Measurements from ENCODE around the gene CTNNA1. TPM values are rescaled to one million over a fixed set of nuclear protein-coding genes. Genes with fewer than 3 reads are reported as not detected.
"Not testable (repeated sequence)": the region's sequence is repeated elsewhere in the genome, so short reads cannot be mapped to it uniquely, and the experiment has no call there.

Gene CTNNA1
- total RNA-seq, 1 donor from 2014 or later, result 78.6 TPM

DNA sequence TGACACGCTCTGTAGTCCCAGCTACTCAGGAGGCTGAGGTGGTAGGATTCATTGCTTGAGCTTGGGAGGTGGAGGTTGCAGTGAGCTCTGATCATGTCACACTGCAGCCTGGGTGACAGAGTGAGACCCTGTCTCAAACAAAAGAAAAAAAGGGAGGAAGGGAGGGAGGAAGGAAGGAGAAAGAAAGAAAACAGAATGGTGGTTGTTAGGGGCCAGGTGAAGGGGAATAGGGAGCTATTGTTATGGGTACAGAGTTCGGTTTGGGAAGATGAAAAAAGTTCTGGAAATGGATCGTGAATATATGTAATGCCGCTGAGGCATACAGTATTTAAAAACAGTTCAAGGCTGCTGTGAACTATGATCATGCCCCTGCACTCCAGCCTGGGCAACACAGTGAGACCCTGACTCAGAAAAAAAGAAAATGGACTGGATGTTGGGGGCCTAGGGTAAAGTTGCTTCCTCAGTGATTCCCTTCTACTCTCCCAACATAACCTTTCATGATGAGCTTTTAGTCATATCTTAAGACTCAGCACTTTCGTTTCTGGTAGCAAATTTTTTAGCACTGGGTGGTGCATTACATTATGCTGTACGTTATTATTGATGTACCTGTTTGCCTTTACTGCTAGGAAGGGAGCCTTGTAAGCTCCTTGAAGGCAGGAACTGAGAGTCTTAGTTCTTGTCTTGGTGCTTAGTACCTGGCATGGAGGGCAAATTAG is 4.0 kb downstream of the CTNNA1 start:
- Mint-ChIP-seq H3K9me3 (no peaks in the 10 kb centered on the region), H3K4me1 (peaks cover 41% of the 10 kb centered on the region), H3K27ac (no peak overlapping the region), H3K4me3 (no peak overlapping the region), H3K27me3 (peaks cover 7% of the 10 kb centered on the region), H3K36me3 (ENCODE audit: low read depth) (peaks cover 34% of the 10 kb centered on the region)
- no peak for DNase-seq
- intact Hi-C loops (cut with micrococcal nuclease), result no loop called here

DNA sequence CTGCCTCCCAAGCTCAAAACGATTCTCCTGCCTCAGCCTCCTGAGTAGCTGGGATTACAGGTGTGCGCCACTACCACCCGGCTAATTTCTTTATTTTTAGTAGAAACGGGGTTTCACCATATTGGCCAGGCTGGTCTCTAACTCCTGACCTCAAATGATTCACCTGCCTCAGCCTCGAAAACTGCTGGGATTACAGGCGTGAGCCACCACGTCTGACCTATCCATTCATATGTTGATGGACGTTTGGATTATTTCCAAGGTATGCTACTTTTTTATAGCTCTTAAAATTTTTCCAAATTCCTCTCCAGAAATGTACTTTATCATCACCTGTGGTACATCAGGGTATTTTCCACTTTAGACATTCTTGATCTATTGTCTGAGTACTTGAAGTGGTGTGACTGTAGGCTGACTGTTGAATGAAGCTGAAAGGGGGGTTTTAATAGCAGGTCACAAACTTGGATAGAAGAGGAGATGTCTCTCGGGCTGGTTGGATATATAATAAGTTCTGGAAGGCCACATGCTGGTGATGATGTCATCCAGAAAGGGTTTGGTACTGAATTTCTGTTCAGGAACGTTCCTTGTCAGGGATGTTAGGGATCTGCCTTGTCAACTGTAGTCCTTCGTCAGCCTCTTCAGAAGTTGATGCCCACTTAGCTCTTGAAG is 7.4 kb downstream of the CTNNA1 start:
- intact Hi-C loops (cut with micrococcal nuclease), result no loop called here
- H3K9me3 Mint-ChIP-seq, result no peaks in the 10 kb centered on the region

DNA sequence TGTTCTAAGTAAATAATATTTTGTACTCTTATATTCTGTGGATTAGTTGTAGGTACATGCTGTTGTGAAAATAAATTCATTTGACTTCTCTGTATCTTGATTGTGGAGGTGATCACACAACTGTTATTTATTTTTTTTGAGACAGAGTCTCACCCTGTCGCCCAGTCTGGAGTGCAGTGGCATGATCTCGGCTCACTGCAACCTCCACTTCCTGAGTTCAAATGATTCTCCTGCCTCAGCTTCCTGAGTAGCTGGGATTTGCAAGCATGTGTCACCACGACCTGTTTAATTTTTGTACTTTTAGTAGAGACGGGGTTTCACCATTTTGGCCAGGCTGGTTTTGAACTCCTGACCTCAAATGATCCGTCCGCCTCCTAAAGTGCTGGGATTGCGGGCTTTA is 7.9 kb downstream of the CTNNA1 start:
- H3K27ac Mint-ChIP-seq; intact Hi-C loops (cut with micrococcal nuclease); H3K9me3 Mint-ChIP-seq; H3K27me3 Mint-ChIP-seq: not testable (repeated sequence)
- peaks cover 25% of the 10 kb centered on the region for H3K4me1 Mint-ChIP-seq
- peaks cover 30% of the 10 kb centered on the region for H3K36me3 Mint-ChIP-seq (ENCODE audit: low read depth)
- DNase-seq, result peak; percentile 66
- peak overlapping the region; percentile 5 for H3K4me3 Mint-ChIP-seq

More for the DNA sequence above, 7.4 kb downstream of the CTNNA1 start:
- DNase-seq, result no peak
- Mint-ChIP-seq H3K27me3 (peaks cover 4% of the 10 kb centered on the region), H3K4me3 (peak overlapping the region; percentile 5), H3K4me1 (peaks cover 24% of the 10 kb centered on the region), H3K27ac (no peak overlapping the region), H3K36me3 (ENCODE audit: low read depth) (peaks cover 30% of the 10 kb centered on the region)

DNA sequence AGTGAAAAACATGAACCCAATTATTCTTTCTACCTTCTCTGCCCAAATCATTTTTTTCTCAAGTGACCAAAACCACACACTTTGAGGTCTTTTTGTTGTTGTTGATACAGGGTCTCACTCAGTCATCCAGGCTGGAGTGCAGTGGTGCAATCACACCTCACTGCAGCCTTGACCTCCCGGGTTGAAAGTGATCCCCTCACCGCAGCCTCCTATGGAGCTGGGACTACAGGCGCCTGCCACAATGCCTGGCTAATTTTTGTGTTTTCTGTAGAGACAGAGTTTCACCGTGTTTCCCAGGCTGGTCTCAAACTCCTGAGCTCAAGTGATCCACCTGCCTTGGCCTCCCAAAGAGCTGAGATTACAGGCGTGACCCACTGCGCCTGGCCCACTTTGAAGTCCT is 8.4 kb downstream of the CTNNA1 start:
- H3K4me3 Mint-ChIP-seq; H3K27me3 Mint-ChIP-seq; DNase-seq; H3K9me3 Mint-ChIP-seq; intact Hi-C loops (cut with micrococcal nuclease); H3K27ac Mint-ChIP-seq: not testable (repeated sequence)
- Mint-ChIP-seq H3K4me1 (peaks cover 24% of the 10 kb centered on the region), H3K36me3 (ENCODE audit: low read depth) (peaks cover 30% of the 10 kb centered on the region)

DNA sequence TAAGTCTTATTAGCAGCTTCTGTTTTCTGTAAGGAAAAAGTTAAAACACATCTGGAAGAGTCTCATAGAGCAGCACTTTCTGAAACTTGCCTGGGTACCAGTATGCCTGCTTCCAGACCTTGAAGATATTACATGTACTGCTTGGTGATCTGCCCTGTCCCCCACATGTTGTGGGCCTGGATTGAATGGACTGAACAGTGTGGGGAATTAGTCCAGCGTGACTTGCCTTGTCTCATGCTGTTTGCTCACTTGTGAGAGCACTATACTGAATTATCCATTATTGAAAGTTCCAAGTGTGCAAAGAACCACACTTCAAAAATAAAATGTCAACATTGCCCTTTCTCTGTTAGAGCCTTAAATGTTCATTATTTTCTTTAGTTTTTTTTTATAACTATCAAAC is 8.9 kb downstream of the CTNNA1 start:
- Mint-ChIP-seq H3K4me3 (no peak overlapping the region), H3K27ac (no peak overlapping the region), H3K9me3 (no peaks in the 10 kb centered on the region), H3K4me1 (peaks cover 23% of the 10 kb centered on the region), H3K36me3 (ENCODE audit: low read depth) (peaks cover 28% of the 10 kb centered on the region), H3K27me3 (peaks cover 6% of the 10 kb centered on the region)
- DNase-seq, result no peak
- intact Hi-C loops (cut with micrococcal nuclease), result no loop called here

DNA sequence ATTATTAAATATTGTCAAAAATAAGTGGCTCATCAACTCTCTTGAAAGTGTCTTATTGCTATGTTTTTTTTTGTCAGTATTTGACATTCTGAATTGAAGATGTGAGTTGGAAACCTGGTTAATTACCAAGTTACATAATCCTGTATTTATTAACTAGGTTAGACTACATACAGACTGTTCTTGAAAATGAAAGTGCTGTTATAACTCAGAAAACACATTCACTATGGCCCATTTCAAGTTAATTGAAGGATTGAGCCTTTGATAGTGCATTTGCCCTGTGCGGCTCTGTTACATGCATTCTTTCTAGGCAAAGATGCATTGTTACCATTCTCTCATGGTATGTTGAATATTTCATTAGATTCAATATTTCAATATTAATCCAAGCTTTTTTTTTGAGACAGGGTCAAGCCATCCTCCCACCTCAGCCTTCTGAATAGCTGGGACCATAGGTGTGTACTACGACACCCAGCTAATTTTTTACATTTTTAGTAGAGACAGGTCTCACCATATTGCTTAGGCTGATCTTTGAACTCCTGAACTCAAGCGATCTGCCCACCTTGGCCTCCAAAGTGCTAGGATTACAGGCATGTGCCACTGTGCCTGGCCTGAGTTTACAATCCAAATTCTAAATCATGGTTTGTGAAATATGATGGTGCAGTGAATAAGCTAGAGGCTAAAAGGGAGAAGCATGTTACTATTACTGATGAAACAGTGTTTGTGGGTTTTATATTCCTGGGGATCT is 10.0 kb downstream of the CTNNA1 start:
- Mint-ChIP-seq H3K36me3 (ENCODE audit: low read depth) (peaks cover 21% of the 10 kb centered on the region), H3K9me3 (no peaks in the 10 kb centered on the region), H3K27ac (no peak overlapping the region), H3K4me1 (peaks cover 23% of the 10 kb centered on the region), H3K27me3 (peaks cover 6% of the 10 kb centered on the region), H3K4me3 (no peak overlapping the region)
- DNase-seq, result no peak
- intact Hi-C loops (cut with micrococcal nuclease), result no loop called here

DNA sequence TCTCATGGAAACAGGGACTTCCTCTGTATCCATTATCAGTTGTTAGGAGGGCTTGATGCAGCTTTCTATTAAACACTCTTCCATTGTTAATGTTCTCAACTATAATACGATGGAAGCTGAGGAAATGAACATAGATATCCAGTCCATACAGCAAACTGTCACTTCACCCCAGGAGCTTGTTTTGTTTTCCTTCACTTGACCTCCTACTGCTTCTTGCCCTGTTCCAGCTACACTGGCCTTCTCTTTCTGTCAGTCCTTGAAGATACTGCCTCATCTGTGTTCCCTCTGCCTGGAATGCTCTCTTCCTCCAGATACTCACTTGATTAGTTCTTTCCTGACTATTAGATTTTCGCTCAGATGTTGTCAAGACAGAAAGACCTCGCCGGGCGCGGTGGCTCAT is 17.1 kb downstream of the CTNNA1 start:
- DNase-seq, result peak; percentile 43
- H3K4me3 Mint-ChIP-seq, result no peak overlapping the region
- peaks cover 8% of the 10 kb centered on the region for H3K4me1 Mint-ChIP-seq
- no peak overlapping the region for H3K27ac Mint-ChIP-seq
- intact Hi-C loops (cut with micrococcal nuclease), result no loop called here
- no peaks in the 10 kb centered on the region for H3K36me3 Mint-ChIP-seq (ENCODE audit: low read depth)
- H3K9me3 Mint-ChIP-seq, result no peaks in the 10 kb centered on the region
- H3K27me3 Mint-ChIP-seq, result peaks cover 2% of the 10 kb centered on the region

DNA sequence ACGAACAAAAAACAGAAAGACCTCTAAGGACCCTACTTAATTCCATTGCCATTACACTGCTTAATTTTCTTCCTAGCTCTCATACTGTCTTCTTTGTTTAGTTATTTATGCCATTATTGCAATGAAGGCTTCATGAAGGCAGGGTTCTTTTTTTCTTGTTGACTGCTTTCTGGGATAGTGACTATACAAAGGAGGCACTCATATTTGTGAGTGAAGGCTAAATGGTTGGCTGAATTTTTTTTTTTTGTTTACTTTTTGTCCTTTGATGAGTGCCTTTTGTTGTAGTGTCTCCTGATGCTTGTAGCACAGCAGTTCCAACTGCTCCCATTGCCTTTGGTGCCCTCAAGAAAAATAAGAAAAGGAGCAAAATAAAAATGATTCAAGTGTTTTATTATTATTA is 17.8 kb downstream of the CTNNA1 start:
- no peak for DNase-seq
- H3K27me3 Mint-ChIP-seq, result peaks cover 2% of the 10 kb centered on the region
- no peaks in the 10 kb centered on the region for H3K36me3 Mint-ChIP-seq (ENCODE audit: low read depth)
- H3K9me3 Mint-ChIP-seq, result no peaks in the 10 kb centered on the region
- peaks cover 8% of the 10 kb centered on the region for H3K4me1 Mint-ChIP-seq
- H3K4me3 Mint-ChIP-seq, result no peak overlapping the region
- intact Hi-C loops (cut with micrococcal nuclease), result no loop called here
- H3K27ac Mint-ChIP-seq, result no peak overlapping the region

DNA sequence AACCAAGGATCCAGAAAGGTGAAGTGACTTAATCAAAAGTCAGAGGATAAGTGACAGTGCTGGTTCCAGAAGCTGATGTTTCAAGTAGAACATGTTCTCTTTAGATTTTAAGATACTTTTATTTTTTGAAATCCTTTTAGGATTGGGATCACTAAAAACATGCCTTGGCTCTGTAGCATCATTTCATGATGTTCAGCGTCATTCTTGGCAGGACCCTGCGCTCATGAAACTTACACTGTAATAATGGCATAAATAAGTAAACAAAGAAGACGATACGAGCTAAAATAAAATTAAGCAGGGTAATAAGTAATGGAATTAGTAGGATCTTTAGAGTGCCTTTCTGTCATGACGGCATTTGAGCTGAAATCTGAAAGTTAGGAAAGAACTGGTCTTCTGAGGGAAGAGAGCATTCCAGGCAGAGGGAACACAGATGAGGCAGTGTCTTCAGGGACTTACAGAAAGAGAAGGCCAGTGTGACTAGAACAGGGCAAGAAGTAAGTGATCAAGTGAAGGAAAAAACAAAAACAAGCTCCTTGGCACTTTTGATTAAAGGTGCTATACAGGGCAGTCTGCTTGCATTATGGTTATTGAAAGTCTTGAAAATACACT is 19.9 kb downstream of the CTNNA1 start:
- no peak overlapping the region for H3K4me3 Mint-ChIP-seq
- H3K36me3 Mint-ChIP-seq (ENCODE audit: low read depth), result peaks cover 3% of the 10 kb centered on the region
- peaks cover 4% of the 10 kb centered on the region for H3K4me1 Mint-ChIP-seq
- no peaks in the 10 kb centered on the region for H3K27me3 Mint-ChIP-seq
- no peak overlapping the region for H3K27ac Mint-ChIP-seq
- no peak for DNase-seq
- no peaks in the 10 kb centered on the region for H3K9me3 Mint-ChIP-seq
- intact Hi-C loops (cut with micrococcal nuclease), result no loop called here

DNA sequence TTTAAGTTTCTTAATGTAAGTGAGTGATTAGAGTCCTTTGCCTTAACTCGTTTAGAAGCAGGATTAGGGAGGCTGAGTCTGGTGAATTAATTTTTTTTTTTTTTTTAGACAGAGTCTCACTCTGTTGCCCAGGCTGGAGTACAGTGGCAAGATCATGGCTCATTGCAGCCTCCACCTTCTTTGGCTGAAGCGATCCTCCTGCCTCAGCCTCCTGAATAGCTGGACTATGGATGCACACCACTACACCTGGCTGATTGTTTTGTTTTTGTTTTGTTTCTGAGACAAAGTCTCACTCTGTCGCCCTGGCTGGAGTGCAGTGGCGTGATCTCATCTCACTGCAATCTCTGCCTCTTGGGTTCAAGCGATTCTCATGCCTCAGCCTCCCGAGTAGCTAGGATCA is 20.4 kb downstream of the CTNNA1 start:
- H3K27ac Mint-ChIP-seq; DNase-seq; intact Hi-C loops (cut with micrococcal nuclease); H3K27me3 Mint-ChIP-seq; H3K9me3 Mint-ChIP-seq; H3K4me1 Mint-ChIP-seq; H3K4me3 Mint-ChIP-seq; H3K36me3 Mint-ChIP-seq (ENCODE audit: low read depth): not testable (repeated sequence)

DNA sequence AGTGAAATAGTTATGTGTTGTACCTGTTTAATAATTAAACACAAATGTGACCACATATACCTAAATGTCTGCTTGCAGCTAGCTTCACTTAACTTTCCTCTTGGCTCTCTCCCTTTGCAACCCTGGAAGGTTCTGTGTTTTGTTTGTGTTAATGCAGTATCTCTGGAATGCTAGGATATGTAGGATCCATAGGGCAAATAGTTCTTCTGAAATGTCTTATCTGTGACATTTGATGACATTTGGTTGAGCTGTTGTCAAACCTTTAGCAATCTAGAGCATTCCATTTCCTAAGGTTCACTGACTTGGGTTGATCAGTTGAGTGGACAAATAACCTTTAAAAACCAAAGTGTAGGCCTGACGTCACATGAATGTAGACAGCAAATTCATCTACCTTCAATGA is 21.8 kb downstream of the CTNNA1 start:
- DNase-seq, result no peak
- intact Hi-C loops (cut with micrococcal nuclease), result no loop called here

DNA sequence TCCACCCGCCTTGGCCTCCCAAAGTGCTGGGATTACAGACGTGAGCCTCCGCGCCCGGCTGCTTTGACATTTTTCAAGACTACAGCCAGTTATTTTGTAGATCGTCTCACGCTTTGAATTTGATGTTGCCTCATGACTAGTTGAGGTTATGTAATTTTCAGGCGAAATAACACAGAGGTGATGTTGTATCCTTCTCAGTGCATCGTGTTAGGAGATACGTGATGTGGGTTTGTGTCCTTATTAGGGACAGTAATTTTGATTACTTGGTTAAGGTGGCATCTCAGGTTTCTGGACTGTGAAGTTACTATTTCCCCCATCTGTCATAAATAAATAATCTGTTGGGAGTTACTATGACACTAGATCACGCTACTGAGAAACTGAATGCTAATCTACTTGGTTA is 25.0 kb downstream of the CTNNA1 start:
- Mint-ChIP-seq H3K4me3 (no peak overlapping the region), H3K9me3 (no peaks in the 10 kb centered on the region), H3K4me1 (no peaks in the 10 kb centered on the region), H3K36me3 (ENCODE audit: low read depth) (peaks cover 13% of the 10 kb centered on the region), H3K27ac (no peak overlapping the region), H3K27me3 (no peaks in the 10 kb centered on the region)
- intact Hi-C loops (cut with micrococcal nuclease), result no loop called here
- DNase-seq, result no peak

More for the DNA sequence above, 21.8 kb downstream of the CTNNA1 start:
- Mint-ChIP-seq H3K4me3 (no peak overlapping the region), H3K4me1 (peaks cover 4% of the 10 kb centered on the region), H3K9me3 (no peaks in the 10 kb centered on the region), H3K27ac (no peak overlapping the region), H3K36me3 (ENCODE audit: low read depth) (peaks cover 6% of the 10 kb centered on the region), H3K27me3 (no peaks in the 10 kb centered on the region)

DNA sequence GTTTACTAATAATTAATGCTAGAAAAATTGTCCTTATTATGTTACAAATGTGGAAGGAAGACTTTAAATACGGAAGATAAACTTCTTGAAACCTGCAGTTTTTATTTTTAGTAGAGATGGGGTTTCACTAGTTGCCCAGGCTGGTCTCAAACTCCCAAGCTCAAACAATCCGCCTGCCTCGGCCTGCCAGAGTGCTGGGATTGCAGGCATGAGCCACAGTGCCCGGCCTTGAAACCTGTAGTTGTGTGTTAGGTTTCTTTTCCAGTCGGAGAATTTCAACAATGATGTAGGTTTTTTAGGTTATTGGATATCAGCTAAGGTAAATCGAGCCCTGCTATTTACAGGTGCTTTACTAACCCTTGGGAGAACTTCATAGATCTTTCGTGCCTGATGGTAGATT is 30.8 kb downstream of the CTNNA1 start:
- no peak for DNase-seq
- Mint-ChIP-seq H3K9me3 (no peaks in the 10 kb centered on the region), H3K27me3 (no peaks in the 10 kb centered on the region), H3K27ac (no peak overlapping the region), H3K36me3 (ENCODE audit: low read depth) (peaks cover 10% of the 10 kb centered on the region), H3K4me3 (no peak overlapping the region), H3K4me1 (peaks cover 2% of the 10 kb centered on the region)
- intact Hi-C loops (cut with micrococcal nuclease), result no loop called here

DNA sequence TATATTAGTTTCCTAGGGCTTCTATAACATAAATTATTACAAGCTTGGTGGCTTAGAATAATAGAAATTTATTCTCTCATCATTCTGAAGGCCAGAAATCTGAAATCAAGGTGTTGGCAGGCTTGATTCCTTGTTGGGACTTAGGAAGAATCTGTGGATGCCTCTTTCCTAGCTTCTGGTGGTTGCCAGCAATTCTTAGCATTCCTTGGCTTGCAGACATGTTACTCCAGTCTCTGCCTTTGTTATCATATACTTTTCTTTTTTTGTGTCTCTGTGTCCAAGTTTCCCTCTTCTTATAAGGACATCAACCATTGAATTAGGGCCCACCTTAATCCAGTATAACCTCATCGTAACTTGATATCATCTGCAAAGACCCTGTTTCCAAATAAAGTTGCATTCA is 31.4 kb downstream of the CTNNA1 start:
- DNase-seq, result no peak
- no peak overlapping the region for H3K27ac Mint-ChIP-seq
- peaks cover 2% of the 10 kb centered on the region for H3K4me1 Mint-ChIP-seq
- H3K9me3 Mint-ChIP-seq, result no peaks in the 10 kb centered on the region
- intact Hi-C loops (cut with micrococcal nuclease), result no loop called here
- H3K36me3 Mint-ChIP-seq (ENCODE audit: low read depth), result peaks cover 10% of the 10 kb centered on the region
- no peaks in the 10 kb centered on the region for H3K27me3 Mint-ChIP-seq
- H3K4me3 Mint-ChIP-seq, result no peak overlapping the region

Data from activated CD4-positive, alpha-beta T cell treated with anti-CD3 and anti-CD28 coated beads, Interleukin-2, amount 10 ng/mL, durations not matched to agents 24 days and 14 days (primary cell).